ENCODE data around the gene F2RL2. TPM values are rescaled to one million over a fixed set of nuclear protein-coding genes. Genes with fewer than 3 reads are reported as not detected.

Gene F2RL2
- total RNA-seq (2014; rRNA removed; shearing (Covaris generic)): 0.34 and 0.38 TPM in 2 replicates

- no peak for DNase-seq (ENCODE audit: low spot score)
These were observed at the start of gene F2RL2 for GRCh38 chr5:76622973-76623596. Gene F2RL2, minus strand, starts transcription at chr5:76623403. Its CDS starts 173 bp downstream, at chr5:76623230.

GRCh38 chr5:76672242-76672641 lies 49.0 kb upstream of the F2RL2 start:
- DNase-seq (ENCODE audit: low spot score): no peak

- DNase-seq (ENCODE audit: low spot score): no peak
These were observed 47.3 kb upstream of the F2RL2 start for GRCh38 chr5:76670508-76670907.

- no peak for DNase-seq (ENCODE audit: low spot score)
These were observed 46.0 kb upstream of the F2RL2 start for GRCh38 chr5:76669245-76669644.

GRCh38 chr5:76667495-76667894 lies 44.3 kb upstream of the F2RL2 start:
- no peak for DNase-seq (ENCODE audit: low spot score)

GRCh38 chr5:76664079-76664478 lies 40.9 kb upstream of the F2RL2 start:
- no peak for DNase-seq (ENCODE audit: low spot score)

- no peak for DNase-seq (ENCODE audit: low spot score)
These were observed 40.4 kb upstream of the F2RL2 start for GRCh38 chr5:76663573-76663972.

- no peak for DNase-seq (ENCODE audit: low spot score)
These were observed 39.3 kb upstream of the F2RL2 start for GRCh38 chr5:76662521-76662920.

- no peak for DNase-seq (ENCODE audit: low spot score)
These were observed 37.2 kb upstream of the F2RL2 start for GRCh38 chr5:76660360-76660759.

GRCh38 chr5:76657683-76658311 lies 34.6 kb upstream of the F2RL2 start:
- DNase-seq (ENCODE audit: low spot score): no peak

- DNase-seq (ENCODE audit: low spot score): no peak
These were observed 33.9 kb upstream of the F2RL2 start for GRCh38 chr5:76657091-76657490.

- no peak for DNase-seq (ENCODE audit: low spot score)
These were observed 29.7 kb upstream of the F2RL2 start for GRCh38 chr5:76652809-76653414.

- DNase-seq (ENCODE audit: low spot score): no peak
These were observed 25.9 kb upstream of the F2RL2 start for GRCh38 chr5:76649140-76649539.

GRCh38 chr5:76643371-76643770 lies 20.2 kb upstream of the F2RL2 start:
- DNase-seq (ENCODE audit: low spot score): no peak

GRCh38 chr5:76642390-76643040 lies 19.3 kb upstream of the F2RL2 start:
- no peak for DNase-seq (ENCODE audit: low spot score)

GRCh38 chr5:76641514-76642120 lies 18.4 kb upstream of the F2RL2 start:
- DNase-seq (ENCODE audit: low spot score): peak; percentile 76

- DNase-seq (ENCODE audit: low spot score): no peak
These were observed 15.3 kb upstream of the F2RL2 start for GRCh38 chr5:76638479-76638878.

GRCh38 chr5:76637490-76637889 lies 14.3 kb upstream of the F2RL2 start:
- no peak for DNase-seq (ENCODE audit: low spot score)

GRCh38 chr5:76634661-76635060 lies 11.5 kb upstream of the F2RL2 start:
- DNase-seq (ENCODE audit: low spot score): no peak

- DNase-seq (ENCODE audit: low spot score): no peak
These were observed 3.5 kb upstream of the F2RL2 start for GRCh38 chr5:76626738-76627137.

GRCh38 chr5:76625087-76625815 lies 2.0 kb upstream of the F2RL2 start:
- no peak for DNase-seq (ENCODE audit: low spot score)

Data from HT-29 (cell line).